ENCODE results near the gene GAS2.

GAS2 gene

GRCh38 chr11:22674470-22675439, 8.3 kb downstream of the GAS2 start:
- FAIRE-seq, result no peak

DNA sequence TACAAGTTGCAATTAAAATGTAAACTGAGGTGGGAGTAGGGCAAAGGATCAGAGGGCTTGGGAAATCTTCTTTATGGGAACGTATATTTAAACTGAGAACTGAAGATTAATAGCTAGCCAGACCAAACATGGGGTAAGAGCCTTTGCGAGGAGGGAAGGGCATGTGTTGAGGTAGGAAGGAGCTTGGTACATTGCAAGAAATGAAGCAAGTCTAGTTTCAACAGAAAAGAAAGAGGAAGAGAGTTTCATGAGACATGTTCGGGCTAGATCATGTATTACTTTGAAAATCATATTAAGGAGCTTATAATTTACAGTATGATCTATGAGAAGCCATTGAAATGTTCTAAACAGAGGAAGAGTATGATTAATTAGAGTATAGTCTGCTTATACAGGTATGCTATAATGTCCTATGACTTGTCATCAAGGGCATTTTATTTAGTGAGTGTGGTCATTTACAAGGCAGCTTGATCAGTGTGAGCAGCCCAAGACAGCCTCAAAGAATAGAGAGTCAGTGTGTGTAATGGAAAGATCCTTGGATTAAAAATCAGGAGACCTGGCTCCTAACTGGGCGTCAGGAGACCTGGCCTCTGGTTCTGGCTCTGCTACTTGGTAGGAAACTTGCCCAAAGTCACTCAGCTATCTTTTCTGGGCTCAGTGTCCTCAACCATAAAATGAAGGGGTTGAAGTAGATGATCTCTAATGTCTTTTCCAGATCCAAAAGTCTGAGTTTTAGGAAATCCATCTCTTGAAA, 10.9 kb downstream of the GAS2 start:
- FAIRE-seq, result no peak

GRCh38 chr11:22680628-22681027, 14.2 kb downstream of the GAS2 start:
- no peak for FAIRE-seq

DNA sequence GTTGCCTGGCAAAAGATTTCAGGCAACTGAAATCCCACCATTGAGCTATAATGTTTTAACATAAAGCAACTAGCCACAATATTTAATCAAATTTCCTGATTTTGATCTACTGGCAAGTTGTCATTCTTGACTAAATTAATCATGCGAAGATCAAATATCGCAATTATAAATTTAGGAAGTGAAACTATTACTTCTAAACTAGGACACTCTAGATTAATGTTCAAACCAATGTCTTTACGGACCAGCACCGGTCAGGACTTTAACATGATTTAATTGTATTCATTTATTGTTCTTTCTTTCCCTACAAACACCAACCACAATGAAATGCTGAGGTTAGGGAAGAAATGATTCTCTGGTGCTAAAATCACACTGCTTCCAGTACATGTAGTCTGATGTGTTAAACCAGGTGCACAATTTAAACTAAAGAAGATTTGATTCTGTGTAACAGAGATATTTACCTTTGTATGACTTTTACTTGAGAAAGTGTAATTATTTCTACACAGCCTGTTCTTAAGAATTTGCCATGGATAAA, 14.9 kb downstream of the GAS2 start:
- FAIRE-seq, result no peak

DNA sequence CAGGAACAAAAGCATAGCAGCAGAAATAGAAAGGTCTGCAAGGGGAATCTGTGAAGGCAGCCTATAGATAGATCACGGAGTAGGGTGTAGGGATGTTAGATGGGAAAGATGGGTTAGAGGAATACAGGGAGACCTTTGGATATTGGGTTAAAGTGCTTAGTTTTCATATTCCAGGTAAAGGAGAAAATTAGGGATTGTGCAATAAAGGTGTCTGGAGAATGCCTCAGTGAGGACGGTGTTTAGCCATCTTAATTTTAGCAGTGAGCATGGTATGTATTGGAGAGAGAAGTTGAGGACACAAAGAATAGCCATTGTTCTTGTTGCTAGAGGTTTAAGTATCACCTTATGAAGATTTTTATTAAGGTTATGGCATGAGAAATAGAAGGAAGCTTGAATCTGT, 17.7 kb downstream of the GAS2 start:
- no peak for FAIRE-seq

- no peak for FAIRE-seq
Observed at GRCh38 chr11:22685111-22685510, 18.7 kb downstream of the GAS2 start.

- FAIRE-seq, result no peak
Observed at GRCh38 chr11:22688914-22689313, 22.5 kb downstream of the GAS2 start.

DNA sequence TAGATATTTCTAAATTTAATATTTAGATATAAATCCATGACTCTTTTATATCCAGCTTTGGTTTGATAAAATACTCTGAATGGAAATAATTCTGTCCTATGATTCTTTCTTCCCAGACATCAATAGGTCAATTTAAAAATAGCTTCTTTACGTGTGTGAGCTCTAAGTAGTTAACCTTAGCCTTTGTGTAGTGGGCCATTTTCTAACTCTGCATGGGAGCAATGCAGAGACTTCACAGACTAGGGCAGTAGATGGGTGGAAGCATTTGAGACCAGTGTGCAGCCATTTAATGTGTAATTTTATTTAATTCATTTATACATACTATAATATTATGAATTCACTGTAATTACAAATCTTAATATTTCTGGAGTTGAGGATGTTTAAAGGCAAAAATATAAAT, 23.8 kb downstream of the GAS2 start:
- no peak for FAIRE-seq

DNA sequence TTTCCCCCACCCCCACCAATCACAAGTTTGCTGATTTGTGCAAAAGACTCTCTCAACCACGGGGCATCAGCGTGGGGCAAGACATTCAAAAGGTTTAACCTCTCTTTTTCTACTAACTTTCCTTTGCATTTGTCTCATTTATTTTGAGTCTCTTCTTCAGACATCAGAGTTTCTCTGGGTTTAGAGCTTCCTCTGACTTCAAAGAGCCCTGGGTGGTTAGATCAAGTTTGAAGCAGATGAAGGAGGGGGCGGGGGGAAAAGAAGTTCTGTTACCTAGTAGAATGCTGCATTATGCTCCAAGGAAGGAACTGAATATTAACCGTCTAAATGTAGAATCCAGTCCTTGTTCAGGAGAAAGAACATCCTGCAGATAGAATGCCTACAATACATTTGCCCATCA, 24.5 kb downstream of the GAS2 start:
- FAIRE-seq, result no peak

DNA sequence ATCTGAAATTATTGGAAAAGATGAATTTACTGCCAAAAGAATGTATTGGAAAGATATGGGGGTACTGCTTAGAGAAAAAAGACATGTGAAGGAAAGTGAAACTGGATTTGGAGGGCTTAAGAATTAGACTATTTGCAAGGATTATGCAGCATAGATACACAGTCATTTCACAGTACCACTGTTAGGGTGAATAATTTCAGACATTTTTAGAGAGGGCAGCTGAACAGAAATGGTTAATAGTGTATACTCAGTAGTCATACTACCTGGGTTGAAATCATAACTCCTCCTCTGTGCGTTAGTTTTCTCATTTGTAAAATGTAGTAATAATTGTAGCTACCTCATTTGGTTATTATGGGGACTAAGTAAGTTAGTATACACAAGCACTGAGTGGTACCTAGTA, 33.0 kb downstream of the GAS2 start:
- no peak for FAIRE-seq

DNA sequence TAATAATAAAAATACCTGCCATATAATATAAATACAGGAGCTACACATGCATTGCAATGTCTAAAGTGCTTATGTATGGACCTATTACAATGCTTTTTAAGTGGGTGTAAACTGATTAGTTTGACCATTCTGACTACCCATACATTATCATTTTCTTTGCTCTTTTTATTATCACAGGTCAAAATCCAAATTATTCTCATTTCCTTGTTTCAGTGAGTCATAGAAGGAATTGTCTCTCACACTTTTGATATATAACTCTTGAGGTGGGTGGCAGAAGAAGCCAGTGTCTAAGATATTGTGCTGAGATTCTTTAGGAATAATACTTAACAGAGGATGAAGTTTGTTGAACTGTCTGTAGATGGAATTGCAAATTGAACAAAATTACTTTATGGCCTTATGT, 35.6 kb downstream of the GAS2 start:
- no peak for FAIRE-seq

DNA sequence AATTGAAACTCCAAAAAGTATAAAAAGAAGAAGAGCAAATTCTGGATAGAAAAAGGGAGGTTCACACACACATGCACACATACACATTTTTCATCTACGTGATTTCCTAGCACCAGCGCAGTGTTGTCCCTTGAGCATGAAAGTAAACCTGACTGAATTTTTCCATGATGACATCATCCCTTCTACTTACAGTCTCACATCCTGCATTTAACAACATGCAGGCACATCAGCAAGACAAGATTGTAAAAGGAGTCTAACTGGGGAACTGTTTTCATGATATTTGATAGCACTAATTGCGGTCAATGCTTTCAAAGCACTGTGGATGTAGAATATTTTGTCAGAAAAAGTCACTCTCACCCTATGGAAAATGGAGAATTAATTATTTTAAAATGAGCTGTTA, 36.6 kb downstream of the GAS2 start:
- FAIRE-seq, result no peak

DNA sequence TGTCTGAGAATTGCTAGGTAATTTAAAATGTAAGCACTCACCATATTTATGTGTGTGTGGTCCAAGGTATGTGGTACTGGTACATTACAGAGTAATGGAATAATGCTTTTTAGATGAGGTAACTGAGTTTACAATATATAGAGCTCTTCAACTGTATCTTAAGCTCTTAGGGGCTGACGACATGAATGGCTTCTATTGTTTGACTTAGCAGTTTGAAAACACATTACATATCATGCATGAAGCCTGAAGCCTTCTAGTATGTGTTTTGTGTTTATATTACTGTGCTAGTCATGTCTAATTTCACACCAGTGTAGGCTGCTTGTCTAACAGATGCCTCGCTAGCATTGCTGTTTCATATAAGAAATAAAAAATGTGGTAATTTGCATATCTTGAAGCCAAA, 37.2 kb downstream of the GAS2 start:
- FAIRE-seq, result no peak

DNA sequence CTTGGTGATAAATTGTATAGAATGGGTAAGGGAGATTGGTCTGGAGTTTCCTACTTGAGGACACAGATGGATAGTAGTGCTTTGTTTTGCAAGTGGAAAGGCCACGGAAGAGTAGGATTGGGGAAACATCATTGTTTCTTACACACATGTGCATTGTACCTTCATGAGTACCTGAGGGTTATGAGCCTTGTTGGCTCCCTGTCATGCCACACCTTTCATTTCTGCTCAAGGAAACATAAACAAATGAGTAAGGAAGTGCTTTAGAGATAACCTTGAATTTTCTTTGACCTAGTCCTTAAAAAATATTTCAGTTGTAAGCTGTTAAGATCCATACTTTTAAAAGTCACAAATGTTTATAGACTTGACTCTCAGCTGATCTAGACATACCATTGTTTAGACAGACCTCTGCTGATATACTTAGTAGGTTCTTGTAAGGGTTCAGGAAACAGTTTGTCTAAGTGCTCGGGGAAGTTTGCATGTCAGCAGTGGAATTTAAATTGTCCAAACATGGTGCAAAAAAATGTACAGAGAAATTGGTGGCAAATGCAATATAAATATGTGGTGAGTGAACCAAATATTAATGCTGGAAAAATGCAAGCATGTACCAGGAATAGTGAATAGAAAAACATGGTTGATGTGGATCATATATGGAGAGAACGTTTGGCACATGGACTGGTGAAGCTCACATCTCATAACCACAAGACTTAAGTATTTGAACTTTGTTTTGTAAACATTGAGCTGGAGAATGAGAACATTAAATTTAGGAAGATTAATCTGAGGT, 40.9 kb downstream of the GAS2 start:
- FAIRE-seq, result no peak

DNA sequence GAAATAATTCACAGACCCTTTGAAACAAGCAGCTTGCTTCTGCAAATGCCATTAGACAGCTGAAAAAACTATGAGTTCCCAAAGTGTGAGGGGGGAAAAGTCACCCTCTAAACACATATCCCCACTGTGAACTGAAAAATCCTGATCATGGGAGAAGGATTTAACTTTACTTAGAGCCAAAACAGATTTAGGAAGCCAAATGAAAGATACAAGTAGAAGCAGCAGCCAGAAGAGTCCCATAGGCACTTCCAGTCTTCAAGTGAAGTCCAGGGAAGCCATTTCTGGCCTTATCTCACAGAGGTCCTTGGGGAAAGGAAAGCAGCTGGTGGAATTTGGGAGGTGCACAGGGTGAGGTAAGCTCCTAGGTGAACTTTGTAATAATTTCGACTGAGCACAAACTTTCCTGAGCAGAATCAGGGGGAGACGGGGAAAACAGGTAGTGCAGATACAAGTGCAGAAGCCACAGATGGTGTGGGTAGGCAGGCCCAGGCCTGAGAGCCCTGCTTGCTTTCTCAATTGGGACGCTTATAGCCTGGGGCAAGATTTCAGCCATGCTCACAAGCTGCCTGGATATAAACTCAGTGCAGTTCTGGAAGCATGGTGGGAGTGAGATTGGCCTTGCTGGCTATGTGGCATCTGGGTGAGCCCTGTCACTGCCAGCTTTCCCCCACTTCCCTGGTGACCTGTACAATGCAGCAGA, 44.8 kb downstream of the GAS2 start:
- FAIRE-seq, result no peak

- FAIRE-seq, result no peak
Observed at GRCh38 chr11:22711880-22712279, 45.5 kb downstream of the GAS2 start.

- no peak for FAIRE-seq
Observed at GRCh38 chr11:22713336-22713735, 46.9 kb downstream of the GAS2 start.

DNA sequence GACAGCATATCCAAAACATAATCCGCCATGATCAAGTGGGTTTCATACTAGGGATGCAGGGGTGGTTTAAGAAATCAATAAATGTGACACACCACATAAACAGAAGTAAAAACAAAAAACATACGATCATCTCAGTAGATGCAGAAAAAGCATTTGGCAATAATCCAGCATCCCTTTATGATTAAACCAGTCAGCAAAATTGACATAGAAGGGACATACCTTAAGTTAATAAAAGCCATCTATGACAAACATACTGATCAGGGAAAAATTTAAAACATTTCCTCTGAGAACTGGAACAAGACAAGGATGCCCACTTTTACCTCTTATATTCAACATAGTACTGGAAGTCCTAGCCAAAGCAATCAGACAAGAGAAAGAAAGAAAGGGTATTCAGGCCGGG, 49.6 kb downstream of the GAS2 start:
- no peak for FAIRE-seq

GRCh38 chr11:22720457-22720856, 54.0 kb downstream of the GAS2 start:
- FAIRE-seq, result no peak

GRCh38 chr11:22723274-22723673, 56.9 kb downstream of the GAS2 start:
- no peak for FAIRE-seq

- no peak for FAIRE-seq
Observed at GRCh38 chr11:22725079-22725478, 58.7 kb downstream of the GAS2 start.

- no peak for FAIRE-seq
Observed at GRCh38 chr11:22728600-22729389, 62.4 kb downstream of the GAS2 start.
